ENCODE data around the gene CLCC1. TPM values are rescaled to one million over a fixed set of nuclear protein-coding genes. Genes with fewer than 3 reads are reported as not detected.

The CLCC1 gene
- total RNA-seq, 1 experiment from 2014 or later: 18.8 TPM

DNA sequence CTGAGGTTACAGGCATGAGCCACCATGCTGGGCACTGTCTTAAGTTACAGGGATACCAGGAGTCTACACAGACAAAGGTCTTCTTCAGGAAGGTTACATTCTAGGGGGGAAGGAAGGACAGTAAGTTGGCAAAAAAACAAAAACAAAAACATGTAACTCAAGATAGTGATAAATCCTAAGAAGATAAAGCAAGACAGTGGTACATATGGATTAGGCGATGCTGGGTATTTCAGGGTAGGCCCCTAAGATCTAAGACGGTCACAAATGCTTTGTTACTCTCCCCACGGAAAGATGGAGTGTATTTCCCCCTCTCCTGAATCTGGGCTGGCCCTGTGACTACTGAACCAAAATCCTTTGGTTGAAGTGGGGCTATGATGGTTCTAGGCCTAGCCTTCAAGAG lies 8.2 kb downstream of the CLCC1 start:
- Histone ChIP-seq H2AK5ac (ENCODE audit: insufficient read length, low read length) (no peak overlapping the region), H3K4ac (ENCODE audit: low read depth, low read length) (no peak overlapping the region), H3K18ac (ENCODE audit: insufficient read length, low read depth, low read length) (no peak overlapping the region), H3K79me1 (ENCODE audit: insufficient read depth, low read depth, low read length, poor library complexity, severe bottlenecking) (peaks cover 5% of the 10 kb centered on the region), H3K4me2 (ENCODE audit: insufficient read depth, insufficient read length, low read length) (no peak overlapping the region), H2BK12ac (ENCODE audit: insufficient read length, low read depth, low read length) (no peak overlapping the region), H3K27ac (ENCODE audit: insufficient read length, low read depth, low read length) (no peak overlapping the region), H4K20me1 (ENCODE audit: control insufficient read depth, insufficient read depth, insufficient read length) (no peaks in the 10 kb centered on the region), H2BK5ac (ENCODE audit: insufficient read length, low read length) (no peak overlapping the region), H3K14ac (ENCODE audit: insufficient read depth, low read length) (no peak overlapping the region), H3K9ac (ENCODE audit: extremely low read depth, insufficient read length, low read length) (no peak overlapping the region), H3K56ac (ENCODE audit: insufficient read length, low read depth, low read length) (no peak overlapping the region), H4K8ac (replicated peaks; ENCODE audit: insufficient read length, low read depth, low read length) (no peak overlapping the region), H4K5ac (ENCODE audit: insufficient read length, low read depth, low read length) (no peak overlapping the region), H3K4me1 (ENCODE audit: insufficient read depth, low read length) (no peaks in the 10 kb centered on the region; the same call in 1 of the 2 replicates), H3K27me3 (ENCODE audit: insufficient read depth, low read length) (no peaks in the 10 kb centered on the region), H3K9me3 (ENCODE audit: control insufficient read depth, low read depth, low read length) (no peaks in the 10 kb centered on the region), H3K23ac (ENCODE audit: insufficient read length, low read depth, low read length) (no peak overlapping the region), H2BK20ac (ENCODE audit: low read depth, low read length, poor library complexity, severe bottlenecking) (peak overlapping the region; percentile 86), H3K23me2 (ENCODE audit: insufficient read length, low read depth, low read length, poor library complexity, severe bottlenecking) (no peaks in the 10 kb centered on the region), H2AFZ (ENCODE audit: low read length) (no peak overlapping the region), H3T11ph (ENCODE audit: low read length) (no peak overlapping the region), H2BK15ac (ENCODE audit: low read depth, low read length) (no peak overlapping the region), H4K91ac (ENCODE audit: insufficient read length, low read depth, low read length) (no peak overlapping the region), H2BK120ac (ENCODE audit: low read depth, low read length, poor library complexity, severe bottlenecking) (no peak overlapping the region), H3K79me2 (ENCODE audit: insufficient read depth, low read length) (peaks cover 3% of the 10 kb centered on the region; the same call in 1 of the 2 replicates)
- DNase-seq: no peak
- H3K27ac Mint-ChIP-seq: 0 out of 7 replicates have a peak overlapping the region, but pooled peaks of 1 of the 3 experiments have one; percentile 30
- TF ChIP-seq, protein P1, sequence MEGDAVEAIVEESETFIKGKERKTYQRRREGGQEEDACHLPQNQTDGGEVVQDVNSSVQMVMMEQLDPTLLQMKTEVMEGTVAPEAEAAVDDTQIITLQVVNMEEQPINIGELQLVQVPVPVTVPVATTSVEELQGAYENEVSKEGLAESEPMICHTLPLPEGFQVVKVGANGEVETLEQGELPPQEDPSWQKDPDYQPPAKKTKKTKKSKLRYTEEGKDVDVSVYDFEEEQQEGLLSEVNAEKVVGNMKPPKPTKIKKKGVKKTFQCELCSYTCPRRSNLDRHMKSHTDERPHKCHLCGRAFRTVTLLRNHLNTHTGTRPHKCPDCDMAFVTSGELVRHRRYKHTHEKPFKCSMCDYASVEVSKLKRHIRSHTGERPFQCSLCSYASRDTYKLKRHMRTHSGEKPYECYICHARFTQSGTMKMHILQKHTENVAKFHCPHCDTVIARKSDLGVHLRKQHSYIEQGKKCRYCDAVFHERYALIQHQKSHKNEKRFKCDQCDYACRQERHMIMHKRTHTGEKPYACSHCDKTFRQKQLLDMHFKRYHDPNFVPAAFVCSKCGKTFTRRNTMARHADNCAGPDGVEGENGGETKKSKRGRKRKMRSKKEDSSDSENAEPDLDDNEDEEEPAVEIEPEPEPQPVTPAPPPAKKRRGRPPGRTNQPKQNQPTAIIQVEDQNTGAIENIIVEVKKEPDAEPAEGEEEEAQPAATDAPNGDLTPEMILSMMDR (conservative IDR thresholded peaks at IDR 0.05): no peak
- no peak overlapping the region for H3K4me3 Mint-ChIP-seq
- H3K9me3 Mint-ChIP-seq: no peaks in the 10 kb centered on the region
- peaks cover 14 to 27% (median 19%) of the 10 kb centered on the region in 3 experiments for H3K36me3 Mint-ChIP-seq (ENCODE audit: insufficient read depth in 1 of 3, low read depth in 3 of 3)
- no CpG with 5 or more reads among the region's 3 CpGs for WGBS (ENCODE audit: extremely low coverage, insufficient read length, low lambda C conversion rate)
- no peaks in the 10 kb centered on the region for H3K27me3 Mint-ChIP-seq (ENCODE audit: low read depth)
- peaks cover 10 to 14% of the 10 kb centered on the region in 2 experiments for H3K4me1 Mint-ChIP-seq
